Peyer's patch (tissue), 4 donors: Measurements from ENCODE around the gene ERF.
A peak's percentile ranks its signal among the peaks of the same experiment; 100 is the strongest.

Experiments
- POLR2A ChIP-seq, 2 donors: fragments of 450-650 bp; IDR thresholded peaks; one replicate each; pipeline ENCODE4 v1.5.1; 2017; ENCODE audit warnings: antibody characterized with exemption in 2 of 2, mild to moderate bottlenecking in 2 of 2, moderate library complexity in 2 of 2
- TF ChIP-seq, protein P1 (sequence below), 6 experiments: fragments of 450-650 bp in 4 of 6; fragments of 200-600 bp in 2 of 6; sonication (generic) in 1 of 6; IDR thresholded peaks; one replicate each; pipeline ENCODE4 v1.5.1; 2017 to 2019; ENCODE audit warnings: antibody characterized with exemption in 6 of 6, mild to moderate bottlenecking in 3 of 6, moderate library complexity in 1 of 6

DNA sequence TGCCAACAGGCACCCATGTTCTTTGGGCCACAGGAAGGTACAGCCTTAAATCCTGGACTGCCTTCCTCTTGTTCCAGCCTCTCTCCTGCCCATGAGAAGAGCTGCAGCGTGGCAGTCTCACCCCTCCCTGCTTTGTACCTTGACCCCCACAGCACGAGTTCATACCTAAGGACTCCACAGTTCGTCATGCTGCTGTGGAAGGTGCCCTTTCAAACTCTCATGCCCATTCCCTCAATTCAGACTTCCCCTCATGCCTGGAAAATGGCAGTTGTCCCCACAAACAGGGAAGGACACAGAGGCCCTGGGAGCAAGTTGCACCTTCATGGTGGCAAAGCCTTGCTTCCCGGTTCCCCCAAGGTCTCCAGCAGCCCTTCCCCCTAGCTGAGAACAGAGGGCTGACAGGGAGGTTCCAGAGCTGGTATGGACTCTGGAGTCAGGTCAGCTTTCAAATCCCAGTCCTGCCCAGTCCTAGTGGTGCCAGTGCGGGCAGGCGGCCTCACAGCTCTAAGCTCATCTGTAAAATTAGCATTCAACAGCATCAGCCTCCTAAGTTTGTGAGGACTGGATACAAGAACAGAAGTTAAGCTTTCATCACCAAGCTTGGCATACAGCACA lies 21.1 kb downstream of the ERF start:
- TF ChIP-seq, protein P1, sequence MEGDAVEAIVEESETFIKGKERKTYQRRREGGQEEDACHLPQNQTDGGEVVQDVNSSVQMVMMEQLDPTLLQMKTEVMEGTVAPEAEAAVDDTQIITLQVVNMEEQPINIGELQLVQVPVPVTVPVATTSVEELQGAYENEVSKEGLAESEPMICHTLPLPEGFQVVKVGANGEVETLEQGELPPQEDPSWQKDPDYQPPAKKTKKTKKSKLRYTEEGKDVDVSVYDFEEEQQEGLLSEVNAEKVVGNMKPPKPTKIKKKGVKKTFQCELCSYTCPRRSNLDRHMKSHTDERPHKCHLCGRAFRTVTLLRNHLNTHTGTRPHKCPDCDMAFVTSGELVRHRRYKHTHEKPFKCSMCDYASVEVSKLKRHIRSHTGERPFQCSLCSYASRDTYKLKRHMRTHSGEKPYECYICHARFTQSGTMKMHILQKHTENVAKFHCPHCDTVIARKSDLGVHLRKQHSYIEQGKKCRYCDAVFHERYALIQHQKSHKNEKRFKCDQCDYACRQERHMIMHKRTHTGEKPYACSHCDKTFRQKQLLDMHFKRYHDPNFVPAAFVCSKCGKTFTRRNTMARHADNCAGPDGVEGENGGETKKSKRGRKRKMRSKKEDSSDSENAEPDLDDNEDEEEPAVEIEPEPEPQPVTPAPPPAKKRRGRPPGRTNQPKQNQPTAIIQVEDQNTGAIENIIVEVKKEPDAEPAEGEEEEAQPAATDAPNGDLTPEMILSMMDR (IDR thresholded peaks at IDR 0.05), result peak in 3 of 6 experiments; percentile 23 to 43 (median 42)
- TF ChIP-seq POLR2A (IDR thresholded peaks at IDR 0.05), result peak; percentile 38 to 45
